Muscle layer of colon (tissue), 2 donors: Measurements from ENCODE around the gene CGREF1.

Source experiments
- H3K27ac ChIP-seq: one replicate; pipeline ENCODE4 v1.7.0; 2013; ENCODE audit warnings: low read depth, mild to moderate bottlenecking, low read length, moderate library complexity
- H3K27me3 ChIP-seq, 2 donors: one replicate each; pipeline ENCODE4 v1.7.0; 2013; ENCODE audit warnings: low read length in 2 of 2, mild to moderate bottlenecking in 2 of 2; ENCODE audit not compliant: insufficient read depth in 2 of 2, control insufficient read depth in 1 of 2
- H3K36me3 ChIP-seq: one replicate; pipeline ENCODE4 v1.7.0; 2013; ENCODE audit warnings: mild to moderate bottlenecking, low read length; ENCODE audit not compliant: insufficient read depth
- H3K4me1 ChIP-seq: one replicate; pipeline ENCODE4 v1.7.0; 2013; ENCODE audit warnings: mild to moderate bottlenecking, low read length; ENCODE audit not compliant: insufficient read depth
- H3K4me3 ChIP-seq, 2 donors: one replicate each; pipeline ENCODE4 v1.7.0; 2013; ENCODE audit warnings: low read length in 2 of 2, low read depth in 1 of 2, mild to moderate bottlenecking in 1 of 2, moderate library complexity in 1 of 2
- H3K9ac ChIP-seq: one replicate; pipeline ENCODE4 v1.7.0; 2013; ENCODE audit warnings: low read length
- H3K9me3 ChIP-seq: one replicate; pipeline ENCODE4 v1.7.0; 2013; ENCODE audit warnings: mild to moderate bottlenecking, low read length
- donor health status: abdominal sarcoma.
- donor health status: Adenocarcinoma of cecum.

Gene CGREF1

DNA sequence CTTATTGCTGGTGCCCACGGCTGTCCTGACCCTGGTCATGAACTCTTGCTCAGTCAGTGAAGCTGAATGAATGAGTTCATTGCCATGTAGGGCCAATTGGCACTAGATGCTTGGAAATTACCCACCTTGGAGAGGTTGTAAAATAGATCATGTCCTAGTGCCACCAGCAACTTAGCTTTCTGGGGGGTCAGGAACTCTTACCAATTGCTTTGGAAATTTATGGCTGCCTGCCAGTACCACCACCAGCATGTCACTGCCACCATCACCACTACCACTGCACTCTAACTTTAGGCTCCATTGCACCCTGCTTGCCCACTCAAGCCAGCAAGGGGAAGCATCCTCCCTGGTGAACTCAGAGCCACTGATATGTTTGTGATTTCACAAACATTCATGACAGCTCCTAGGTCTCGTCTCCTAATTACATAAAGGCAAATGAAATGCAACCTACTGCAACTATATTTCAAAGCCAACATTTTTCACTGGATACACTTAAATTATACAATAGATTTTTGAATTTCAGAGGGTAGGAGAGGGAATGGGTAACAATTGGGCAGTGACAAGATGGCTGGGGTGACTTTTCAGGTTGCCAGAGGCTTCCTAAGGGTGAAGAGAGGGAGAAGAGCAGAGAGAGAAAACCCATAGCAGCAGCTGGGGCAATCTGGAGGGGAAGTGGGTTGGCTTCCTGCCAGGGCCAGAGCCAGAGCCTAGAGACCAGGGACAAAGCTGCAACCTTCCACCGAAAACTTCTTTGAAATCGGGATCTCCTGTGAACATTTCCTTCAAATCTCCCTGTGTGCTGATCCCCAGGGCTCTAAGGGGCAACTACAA is 44.0 kb downstream of the CGREF1 start:
- no peaks in the 10 kb centered on the region for H3K27me3 ChIP-seq
- H3K27ac ChIP-seq: peak overlapping the region; percentile 85
- peaks cover 58% of the 10 kb centered on the region for H3K4me1 ChIP-seq

DNA sequence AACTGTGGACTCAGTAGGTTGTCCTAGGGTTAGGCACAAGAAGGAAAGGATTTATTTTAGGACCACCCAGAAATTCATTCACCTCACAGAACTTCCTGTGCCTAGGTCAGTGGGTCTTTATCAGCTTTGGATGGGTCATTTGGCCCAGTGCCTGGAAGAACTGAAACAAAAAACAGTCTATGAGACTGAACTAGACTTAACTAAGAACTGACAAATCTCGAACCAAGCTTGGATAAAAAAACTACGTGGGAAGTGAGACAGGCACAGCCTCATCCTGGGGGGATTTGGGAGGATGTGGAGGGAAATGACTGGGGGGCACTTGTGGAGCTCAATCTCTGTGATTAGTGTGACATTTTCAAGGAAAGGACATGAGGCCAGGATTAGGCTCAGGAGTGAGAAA is 45.1 kb downstream of the CGREF1 start:
- Histone ChIP-seq H3K36me3 (peaks cover 19% of the 10 kb centered on the region), H3K4me1 (peaks cover 69% of the 10 kb centered on the region), H3K27ac (peak overlapping the region; percentile 85), H3K9me3 (no peaks in the 10 kb centered on the region), H3K9ac (peak overlapping the region; percentile 37), H3K4me3 (peak overlapping the region in 1 of 2 donors; percentile 90), H3K27me3 (no peaks in the 10 kb centered on the region)

More for the DNA sequence above, 44.0 kb downstream of the CGREF1 start:
- no peak overlapping the region for H3K4me3 ChIP-seq
- H3K9me3 ChIP-seq: no peaks in the 10 kb centered on the region
- no peak overlapping the region for H3K9ac ChIP-seq
- H3K36me3 ChIP-seq: peaks cover 8% of the 10 kb centered on the region

DNA sequence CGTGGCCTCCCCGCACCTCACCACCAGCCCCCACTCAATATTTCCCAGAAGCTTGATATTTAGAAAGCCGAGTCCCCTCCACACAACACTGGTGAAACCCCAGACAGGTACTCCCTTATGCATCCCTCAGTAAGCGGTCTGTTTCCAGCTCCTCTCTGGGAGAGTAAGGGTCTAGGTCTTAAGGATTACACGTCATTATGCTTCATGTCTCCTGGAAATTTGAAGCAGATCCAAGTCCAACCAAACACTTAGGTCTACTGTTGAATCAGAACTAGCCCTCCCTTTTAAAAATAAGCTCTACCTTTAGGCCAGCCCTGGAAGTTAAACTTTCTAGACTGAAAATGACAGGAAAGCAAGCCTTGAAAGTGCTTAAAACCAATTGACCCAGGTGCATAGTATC is 46.0 kb downstream of the CGREF1 start:
- peaks cover 73% of the 10 kb centered on the region for H3K4me1 ChIP-seq
- H3K27ac ChIP-seq: peak overlapping the region; percentile 96
- no peaks in the 10 kb centered on the region for H3K27me3 ChIP-seq
- peak overlapping the region in 1 of 2 donors; percentile 90 for H3K4me3 ChIP-seq
- no peak overlapping the region for H3K9ac ChIP-seq
- H3K9me3 ChIP-seq: no peaks in the 10 kb centered on the region
- H3K36me3 ChIP-seq: peaks cover 26% of the 10 kb centered on the region

DNA sequence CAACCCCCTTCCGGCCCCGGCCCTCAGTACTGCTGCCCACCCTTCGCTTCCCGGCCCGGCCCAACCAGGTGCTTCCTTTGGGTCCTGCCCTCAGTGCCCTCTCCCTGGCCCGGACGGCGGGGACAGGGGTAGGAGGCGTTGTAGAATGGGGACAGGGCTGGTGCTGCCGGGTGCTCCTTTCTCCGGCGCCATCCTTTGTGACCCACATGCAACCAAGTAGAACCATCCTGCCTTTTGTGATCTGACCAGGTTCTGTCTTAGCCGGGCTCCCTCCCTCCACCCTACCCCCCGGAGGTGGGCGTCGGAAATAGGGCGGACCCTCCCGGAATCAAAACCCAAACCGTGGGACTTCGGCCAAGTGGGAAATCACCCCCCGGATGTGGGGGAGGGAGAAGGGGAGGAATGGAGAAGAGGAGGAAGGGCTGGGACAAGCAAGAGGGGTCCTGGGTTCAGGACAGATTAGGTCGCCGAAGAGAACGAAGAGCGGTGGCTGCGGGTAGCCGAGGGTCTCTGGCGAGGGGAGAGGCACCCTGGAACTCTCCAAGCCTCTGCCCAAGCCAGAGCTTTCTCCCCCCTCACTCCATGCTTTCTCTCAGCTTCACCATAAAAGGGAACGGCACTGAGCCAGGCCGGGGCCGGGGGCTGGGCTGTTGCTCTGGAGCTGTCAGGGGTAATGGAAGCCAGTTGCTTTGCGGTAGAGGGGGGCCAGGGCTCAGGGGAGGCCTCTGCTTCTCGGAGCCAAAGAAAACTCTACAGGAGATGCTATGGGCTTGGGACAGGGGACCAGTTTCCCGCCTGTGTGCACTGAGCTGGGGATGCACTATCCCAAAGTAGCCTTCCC is 46.7 kb downstream of the CGREF1 start:
- H3K9ac ChIP-seq: peak overlapping the region; percentile 51
- H3K36me3 ChIP-seq: peaks cover 32% of the 10 kb centered on the region
- H3K9me3 ChIP-seq: no peaks in the 10 kb centered on the region
- H3K4me1 ChIP-seq: peaks cover 66% of the 10 kb centered on the region
- no peaks in the 10 kb centered on the region for H3K27me3 ChIP-seq
- peak overlapping the region; percentile 68 to 90 for H3K4me3 ChIP-seq
- H3K27ac ChIP-seq: peak overlapping the region; percentile 96

DNA sequence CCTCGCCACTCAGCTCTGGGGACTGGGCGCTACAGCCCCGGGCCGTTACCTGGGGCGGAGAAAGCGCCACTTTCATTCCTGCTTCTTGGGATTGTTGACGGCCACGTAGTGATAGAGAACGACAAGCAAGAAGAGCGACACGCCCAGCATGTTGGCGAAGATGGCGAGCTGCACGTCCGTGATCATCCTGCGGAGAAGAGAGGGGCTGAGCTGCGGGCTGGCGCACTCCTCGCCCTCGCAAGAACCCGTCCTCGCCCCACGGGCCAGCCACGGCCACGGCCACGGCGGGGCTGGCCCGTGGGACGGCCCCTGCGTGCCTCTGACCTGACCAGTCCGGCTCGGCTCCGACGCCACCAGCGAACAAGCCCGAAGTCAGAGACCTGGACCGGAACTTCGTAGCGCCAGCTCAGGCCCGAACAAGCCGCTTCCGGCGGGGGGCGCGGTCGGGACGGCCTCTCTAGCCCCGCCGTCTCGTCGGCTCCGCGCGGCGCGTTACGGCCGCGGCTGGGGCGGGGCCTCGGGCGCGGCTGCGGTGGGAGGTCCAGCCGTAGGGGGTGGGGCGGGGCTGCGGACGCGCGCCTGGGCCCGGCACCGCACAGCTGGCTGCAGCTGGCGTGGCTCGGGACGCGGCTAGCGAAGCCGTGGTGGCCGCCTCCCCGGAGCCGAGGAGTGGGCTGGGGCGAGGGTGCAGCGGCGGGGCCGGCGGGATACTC is 47.5 kb downstream of the CGREF1 start, which contains the start of gene OST4:
Gene OST4 (minus strand): TSS at position 378 of the 713 bp plus-strand sequence.
- peaks cover 62% of the 10 kb centered on the region for H3K4me1 ChIP-seq

DNA sequence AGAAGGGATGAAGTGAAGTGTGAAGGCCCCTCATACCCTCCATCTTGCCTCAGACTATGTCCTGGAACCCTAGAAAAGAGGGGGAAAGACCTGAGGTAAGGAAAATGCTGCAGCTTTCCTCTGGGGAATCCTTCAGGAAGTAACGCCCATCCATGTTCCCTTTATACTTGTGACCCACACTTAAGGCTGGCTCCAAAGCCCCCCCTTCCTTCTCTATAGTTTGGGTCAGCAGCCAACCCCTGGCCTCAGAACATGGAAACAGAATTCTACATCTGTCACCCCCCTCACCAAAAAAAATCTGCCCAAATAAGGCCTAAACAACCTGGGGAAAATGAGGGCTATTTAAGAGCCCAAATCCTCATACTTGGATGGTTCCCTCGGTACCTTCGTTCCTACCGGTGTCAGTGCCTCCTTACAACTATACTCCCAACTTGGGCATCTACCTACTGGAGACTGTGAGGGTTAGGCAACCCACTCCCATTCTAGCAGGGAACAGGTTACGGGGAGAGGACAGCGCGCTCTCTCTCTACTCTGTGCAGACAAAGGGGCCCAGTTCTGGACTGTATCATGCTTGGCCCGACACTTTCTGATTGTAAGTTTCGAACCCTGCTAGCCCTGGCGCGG is 48.2 kb downstream of the CGREF1 start:
- H3K4me1 ChIP-seq: peaks cover 61% of the 10 kb centered on the region
- peak overlapping the region; percentile 83 for H3K27ac ChIP-seq
- no peaks in the 10 kb centered on the region for H3K27me3 ChIP-seq
- peaks cover 38% of the 10 kb centered on the region for H3K36me3 ChIP-seq
- H3K4me3 ChIP-seq: peak overlapping the region; percentile 89 to 90
- peak overlapping the region; percentile 98 for H3K9ac ChIP-seq
- H3K9me3 ChIP-seq: no peaks in the 10 kb centered on the region

More for the DNA sequence above, 47.5 kb downstream of the CGREF1 start, which contains the start of gene OST4:
- Histone ChIP-seq H3K4me3 (peak within 1 kb of the TSS; percentile 89 to 90), H3K9me3 (no peaks in the 10 kb centered on the region), H3K27me3 (no peaks in the 10 kb centered on the region), H3K9ac (peak within 1 kb of the TSS; percentile 98), H3K36me3 (peaks cover 32% of the 10 kb centered on the region), H3K27ac (peak within 1 kb of the TSS; percentile 96)

DNA sequence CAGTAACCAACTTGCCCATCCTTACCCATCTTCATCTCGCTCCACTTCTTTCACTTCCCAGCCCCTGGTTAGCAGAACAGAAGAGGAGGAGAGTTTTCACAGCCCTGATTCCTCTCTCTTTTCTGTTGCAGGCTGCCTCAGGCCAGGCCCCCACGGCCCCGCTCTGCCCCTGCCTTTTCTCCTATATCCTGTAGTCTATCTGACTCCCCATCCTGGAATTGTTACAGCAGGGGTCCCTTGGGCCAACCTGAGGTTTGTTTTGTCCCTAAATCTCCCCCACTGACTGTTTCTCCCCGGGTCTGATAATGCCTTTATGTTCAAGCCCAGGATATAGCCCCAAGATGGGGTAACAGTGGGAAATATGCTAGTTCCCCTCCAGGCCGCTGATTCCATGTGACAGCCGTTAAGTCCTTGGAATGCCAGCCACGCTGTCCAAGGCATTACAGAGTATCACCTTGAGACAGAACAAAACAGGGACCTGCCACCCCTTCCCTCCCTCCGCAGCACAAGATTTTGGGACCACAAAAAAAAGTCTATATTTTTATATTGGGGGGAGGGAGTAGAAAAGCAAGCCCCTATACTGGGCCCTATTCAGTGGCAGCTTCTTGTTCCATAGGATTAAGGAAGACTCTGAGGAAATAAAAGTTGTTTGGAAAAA is 48.8 kb downstream of the CGREF1 start:
- H3K4me1 ChIP-seq: peaks cover 54% of the 10 kb centered on the region

DNA sequence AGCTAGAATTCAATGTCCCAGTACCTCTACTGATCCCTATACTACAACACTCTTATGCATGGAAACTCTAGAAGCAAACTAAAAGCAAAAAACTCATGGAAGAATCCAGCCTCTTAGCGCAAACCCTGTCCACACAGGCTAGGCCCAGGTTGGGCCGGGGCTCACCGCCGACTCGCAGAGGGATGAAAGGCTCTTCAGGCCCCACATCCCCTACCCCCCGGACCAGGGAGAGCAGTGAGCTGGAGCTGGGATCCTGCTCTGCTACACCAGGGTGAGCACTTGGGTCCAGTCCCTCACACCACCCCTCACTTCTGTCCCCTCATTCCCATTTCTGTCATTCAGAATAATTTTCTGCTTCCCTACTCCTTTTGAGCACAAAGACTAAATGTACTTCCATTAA is 49.5 kb downstream of the CGREF1 start:
- Histone ChIP-seq H3K4me1 (peaks cover 47% of the 10 kb centered on the region), H3K27ac (no peak overlapping the region)

More for the DNA sequence above, 48.8 kb downstream of the CGREF1 start:
- Histone ChIP-seq H3K27me3 (no peaks in the 10 kb centered on the region), H3K9ac (peak overlapping the region; percentile 98), H3K4me3 (peak overlapping the region; percentile 89 to 90), H3K36me3 (peaks cover 45% of the 10 kb centered on the region), H3K9me3 (no peaks in the 10 kb centered on the region), H3K27ac (peak overlapping the region; percentile 83)

DNA sequence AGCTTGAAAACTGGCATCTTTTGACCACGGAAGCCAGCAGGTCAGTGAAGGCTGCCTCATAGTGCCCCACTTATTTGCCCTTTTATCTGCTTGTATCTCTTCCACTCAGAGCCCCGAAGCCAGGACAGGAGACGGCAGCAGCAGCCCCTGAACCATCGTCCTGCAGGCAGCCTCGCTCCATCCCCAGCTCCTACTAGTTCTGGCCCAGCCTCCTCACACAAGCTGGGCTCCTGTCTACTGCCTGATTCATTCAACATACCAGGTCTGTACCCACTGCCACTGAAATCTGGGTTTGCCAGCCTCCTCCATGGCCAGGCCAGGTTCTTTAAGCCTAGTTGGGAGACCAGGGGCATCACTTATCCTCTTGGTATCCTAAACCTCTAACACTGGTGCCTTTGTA is 51.5 kb downstream of the CGREF1 start:
- Histone ChIP-seq H3K9ac (no peak overlapping the region), H3K27ac (no peak overlapping the region), H3K4me1 (peaks cover 29% of the 10 kb centered on the region), H3K27me3 (no peaks in the 10 kb centered on the region), H3K9me3 (no peaks in the 10 kb centered on the region), H3K36me3 (peaks cover 52% of the 10 kb centered on the region), H3K4me3 (no peak overlapping the region)

More for the DNA sequence above, 49.5 kb downstream of the CGREF1 start:
- peak overlapping the region in 1 of 2 donors; percentile 90 for H3K4me3 ChIP-seq
- no peaks in the 10 kb centered on the region for H3K27me3 ChIP-seq
- H3K36me3 ChIP-seq: peaks cover 45% of the 10 kb centered on the region
- H3K9me3 ChIP-seq: no peaks in the 10 kb centered on the region
- H3K9ac ChIP-seq: peak overlapping the region; percentile 98

DNA sequence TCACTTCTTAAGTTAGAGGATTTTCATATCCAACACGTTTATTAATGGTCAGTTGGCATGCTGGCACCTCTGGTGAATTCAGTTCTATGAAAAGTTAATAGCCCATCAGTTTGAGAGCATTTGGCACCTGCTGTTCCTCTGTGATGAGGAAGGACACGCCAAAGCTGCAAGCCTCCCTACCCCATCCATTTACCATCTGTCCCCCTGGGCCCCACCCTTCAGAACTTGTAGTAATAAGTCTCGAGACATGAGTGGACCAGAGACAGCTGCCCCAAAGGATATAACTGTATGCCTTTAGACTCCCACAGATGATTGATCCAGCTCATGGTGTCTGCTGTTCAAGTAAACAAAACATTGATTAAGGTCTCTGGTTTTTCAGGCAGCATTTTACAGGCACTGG is 53.8 kb downstream of the CGREF1 start:
- no peak overlapping the region for H3K9ac ChIP-seq
- H3K27ac ChIP-seq: no peak overlapping the region
- no peaks in the 10 kb centered on the region for H3K27me3 ChIP-seq
- H3K36me3 ChIP-seq: peaks cover 53% of the 10 kb centered on the region
- H3K4me3 ChIP-seq: no peak overlapping the region
- no peaks in the 10 kb centered on the region for H3K9me3 ChIP-seq
- peaks cover 21% of the 10 kb centered on the region for H3K4me1 ChIP-seq
